Stimulated activated CD4-positive, alpha-beta T cell treated with anti-CD3 and anti-CD28 coated beads, Interleukin-15, amount 100 ng/mL, for 1 hour (primary cell): Measurements from ENCODE around the gene NRIP1.

Source experiments
- DNase-seq, 2 donors: peaks; one replicate each; pipeline ENCODE4 v3.0.0-alpha.2; 2020; ENCODE audit warnings: low read depth in 1 of 2, low spot score in 1 of 2

The NRIP1 gene

GRCh38 chr21:15009837-15010363 is 54.9 kb downstream of the NRIP1 start:
- no peak for DNase-seq

- DNase-seq = no peak
These were observed 57.0 kb downstream of the NRIP1 start for GRCh38 chr21:15007716-15008296.

GRCh38 chr21:15006594-15007230 is 58.1 kb downstream of the NRIP1 start:
- DNase-seq = no peak

GRCh38 chr21:15005391-15005790 is 59.4 kb downstream of the NRIP1 start:
- DNase-seq = no peak

- no peak for DNase-seq
These were observed 60.0 kb downstream of the NRIP1 start for GRCh38 chr21:15004721-15005370.

- DNase-seq = no peak
These were observed 61.2 kb downstream of the NRIP1 start for GRCh38 chr21:15003463-15004135.

GRCh38 chr21:15001857-15002606 is 62.8 kb downstream of the NRIP1 start:
- no peak for DNase-seq

- no peak for DNase-seq
These were observed 63.7 kb downstream of the NRIP1 start for GRCh38 chr21:15001113-15001512.

GRCh38 chr21:15000081-15000480 is 64.7 kb downstream of the NRIP1 start:
- DNase-seq = no peak

GRCh38 chr21:14998784-14999183 is 66.0 kb downstream of the NRIP1 start:
- DNase-seq = no peak

- no peak for DNase-seq
These were observed 66.5 kb downstream of the NRIP1 start for GRCh38 chr21:14998336-14998735.

- no peak for DNase-seq
These were observed 68.9 kb downstream of the NRIP1 start for GRCh38 chr21:14995695-14996490.

GRCh38 chr21:14995226-14995625 is 69.6 kb downstream of the NRIP1 start:
- no peak for DNase-seq

- no peak for DNase-seq
These were observed 71.7 kb downstream of the NRIP1 start for GRCh38 chr21:14993115-14993514.

GRCh38 chr21:14991957-14992356 is 72.8 kb downstream of the NRIP1 start:
- DNase-seq = no peak

GRCh38 chr21:14989359-14989758 is 75.4 kb downstream of the NRIP1 start:
- DNase-seq = no peak

- no peak for DNase-seq
These were observed 76.0 kb downstream of the NRIP1 start for GRCh38 chr21:14988760-14989159.

GRCh38 chr21:14987370-14988170 is 77.2 kb downstream of the NRIP1 start:
- DNase-seq = no peak

- no peak for DNase-seq
These were observed 79.5 kb downstream of the NRIP1 start for GRCh38 chr21:14985306-14985705.

GRCh38 chr21:14982336-14982735 is 82.5 kb downstream of the NRIP1 start:
- DNase-seq = no peak
